Gastroesophageal sphincter (tissue), 3 donors: Measurements from ENCODE around the gene ZNF664.

Source experiments
- EP300 ChIP-seq: sonication (generic); formaldehyde crosslinking; IDR thresholded peaks from one replicate; pipeline ENCODE4 v1.6.1; 2017; ENCODE audit warnings: antibody characterized with exemption, mild to moderate bottlenecking
- POLR2A ChIP-seq, 2 donors: fragments of 450-650 bp; IDR thresholded peaks; one replicate each; pipeline ENCODE4 v1.6.1; 2017; ENCODE audit warnings: antibody characterized with exemption in 2 of 2, mild to moderate bottlenecking in 2 of 2, moderate library complexity in 1 of 2
- POLR2AphosphoS5 ChIP-seq: sonication (generic); formaldehyde crosslinking; IDR thresholded peaks from one replicate; pipeline ENCODE4 v1.6.1; 2017; ENCODE audit warnings: antibody characterized with exemption
- TF ChIP-seq, protein P1 (sequence below), 4 experiments: fragments of 200-600 bp in 2 of 4; fragments of 450-650 bp in 2 of 4; sonication (generic) in 1 of 4; IDR thresholded peaks; one replicate each; pipeline ENCODE4 v1.5.1; 2017 to 2019; ENCODE audit warnings: antibody characterized with exemption in 4 of 4, mild to moderate bottlenecking in 2 of 4, moderate library complexity in 2 of 4

DNA sequence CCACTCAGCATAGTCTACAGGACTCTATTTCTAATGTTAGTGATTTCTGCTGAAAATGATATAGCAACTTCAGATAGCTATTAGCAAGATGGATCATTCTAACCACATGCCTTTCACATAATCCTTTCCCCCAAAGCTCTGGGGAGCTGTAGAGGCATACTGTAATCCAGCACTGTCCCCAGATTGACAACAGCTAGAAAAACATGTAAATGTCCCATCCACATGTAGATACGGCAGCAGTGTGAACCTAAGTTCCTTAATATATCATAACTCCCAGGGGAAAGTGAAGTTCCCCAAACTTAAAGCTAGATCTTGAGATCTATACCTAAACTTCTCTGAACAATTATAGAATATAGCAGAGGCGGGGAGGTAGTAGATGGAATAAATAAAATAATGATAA is 14.0 kb downstream of the ZNF664 start:
- TF ChIP-seq, protein P1, sequence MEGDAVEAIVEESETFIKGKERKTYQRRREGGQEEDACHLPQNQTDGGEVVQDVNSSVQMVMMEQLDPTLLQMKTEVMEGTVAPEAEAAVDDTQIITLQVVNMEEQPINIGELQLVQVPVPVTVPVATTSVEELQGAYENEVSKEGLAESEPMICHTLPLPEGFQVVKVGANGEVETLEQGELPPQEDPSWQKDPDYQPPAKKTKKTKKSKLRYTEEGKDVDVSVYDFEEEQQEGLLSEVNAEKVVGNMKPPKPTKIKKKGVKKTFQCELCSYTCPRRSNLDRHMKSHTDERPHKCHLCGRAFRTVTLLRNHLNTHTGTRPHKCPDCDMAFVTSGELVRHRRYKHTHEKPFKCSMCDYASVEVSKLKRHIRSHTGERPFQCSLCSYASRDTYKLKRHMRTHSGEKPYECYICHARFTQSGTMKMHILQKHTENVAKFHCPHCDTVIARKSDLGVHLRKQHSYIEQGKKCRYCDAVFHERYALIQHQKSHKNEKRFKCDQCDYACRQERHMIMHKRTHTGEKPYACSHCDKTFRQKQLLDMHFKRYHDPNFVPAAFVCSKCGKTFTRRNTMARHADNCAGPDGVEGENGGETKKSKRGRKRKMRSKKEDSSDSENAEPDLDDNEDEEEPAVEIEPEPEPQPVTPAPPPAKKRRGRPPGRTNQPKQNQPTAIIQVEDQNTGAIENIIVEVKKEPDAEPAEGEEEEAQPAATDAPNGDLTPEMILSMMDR (IDR thresholded peaks at IDR 0.05), result no peak
- no peak for TF ChIP-seq POLR2AphosphoS5
- TF ChIP-seq POLR2A (IDR thresholded peaks at IDR 0.05), result no peak
- TF ChIP-seq EP300, result no peak
